Measurements from ENCODE around the gene KCNQ1. TPM values are rescaled to one million over a fixed set of nuclear protein-coding genes. Genes with fewer than 3 reads are reported as not detected.

KCNQ1 gene
- total and polyA plus RNA-seq, 2 experiments from 2014 or later = 0.45 to 0.87 TPM

- Histone ChIP-seq H3K4me2 (peak within 1 kb of the TSS; percentile 86), H4K20me1 (replicated peaks; ENCODE audit: insufficient read depth) (peaks cover 5% of the 10 kb centered on the region; the same call in 1 of the 2 replicates), H3K4me1 (ENCODE audit: insufficient read depth) (peaks cover 29% of the 10 kb centered on the region), H3K27me3 (ENCODE audit: insufficient read depth) (peaks cover 68% of the 10 kb centered on the region), H3K36me3 (ENCODE audit: insufficient read depth) (no peaks in the 10 kb centered on the region), H3K27ac (ENCODE audit: low read depth) (no peak within 1 kb of the TSS), H3K9me2 (ENCODE audit: insufficient read depth) (no peaks in the 10 kb centered on the region), H2AFZ (peak within 1 kb of the TSS; percentile 47; the same call in 1 of the 2 replicates), H3F3A (replicated peaks; ENCODE audit: low read depth) (peaks cover 15% of the 10 kb centered on the region; the same call in 1 of the 2 replicates), H3K4me3 (peak within 1 kb of the TSS; percentile 69), H3K79me2 (replicated peaks; ENCODE audit: insufficient read depth) (no peaks in the 10 kb centered on the region)
- DNase-seq (ENCODE audit: low spot score) = peak; percentile 88
- ATAC-seq = peak; percentile 39
- H3K4me1 Mint-ChIP-seq = peaks cover 23% of the 10 kb centered on the region
- TF ChIP-seq CREB1 (CRISPR knock-in tag; IDR thresholded peaks at IDR 0.05; ENCODE audit: low read depth) (0 out of 2 replicates have a peak, but pooled peaks have one; percentile 15), JUNB (IDR thresholded peaks at IDR 0.05; ENCODE audit: unreplicated experiment) (no peak), POLR2AphosphoS5 (IDR thresholded peaks at IDR 0.05; ENCODE audit: low read depth) (peak; percentile 95)
- peaks cover 52% of the 10 kb centered on the region for H3K27me3 Mint-ChIP-seq (ENCODE audit: insufficient read depth, low read depth, poor library complexity)
- H3K36me3 Mint-ChIP-seq (ENCODE audit: low read depth) = peaks cover 6% of the 10 kb centered on the region; the same call in 2 of the 3 replicates
- no peak within 1 kb of the TSS; the same call in 1 of the 2 replicates for H3K27ac Mint-ChIP-seq
- peak within 1 kb of the TSS; percentile 80 for H3K4me3 Mint-ChIP-seq
- H3K9me3 Mint-ChIP-seq = 0 out of 3 replicates have a peak, but pooled peaks cover 2% of the 10 kb centered on the region
Measured at GRCh38 chr11:2885678-2886081, 440.9 kb downstream of the KCNQ1 start, which contains the start of gene CDKN1C. CDKN1C (minus strand) TSS chr11:2885775; CDS start chr11:2885456, 319 bp downstream.

- H3K4me2 ChIP-seq = peak overlapping the region; percentile 72
- Mint-ChIP-seq H3K4me1 (peaks cover 23% of the 10 kb centered on the region), H3K9me3 (0 out of 3 replicates have a peak, but pooled peaks cover 2% of the 10 kb centered on the region), H3K4me3 (peak overlapping the region; percentile 8; the same call in 2 of the 3 replicates), H3K27me3 (ENCODE audit: insufficient read depth, low read depth, poor library complexity) (peaks cover 49% of the 10 kb centered on the region), H3K27ac (no peak overlapping the region; the same call in 1 of the 2 replicates), H3K36me3 (ENCODE audit: low read depth) (peaks cover 6% of the 10 kb centered on the region; the same call in 2 of the 3 replicates)
- DNase-seq (ENCODE audit: low spot score) (peak; percentile 65), ATAC-seq (peak; percentile 6)
- H4K20me1 ChIP-seq (replicated peaks; ENCODE audit: insufficient read depth) = peaks cover 5% of the 10 kb centered on the region; the same call in 1 of the 2 replicates
- no peak overlapping the region for H3K27ac ChIP-seq (ENCODE audit: low read depth)
- H3F3A ChIP-seq (replicated peaks; ENCODE audit: low read depth) = peaks cover 15% of the 10 kb centered on the region; the same call in 1 of the 2 replicates
- peaks cover 62% of the 10 kb centered on the region for H3K27me3 ChIP-seq (ENCODE audit: insufficient read depth)
- H3K36me3 ChIP-seq (ENCODE audit: insufficient read depth) = no peaks in the 10 kb centered on the region
- peaks cover 36% of the 10 kb centered on the region for H3K4me1 ChIP-seq (ENCODE audit: insufficient read depth)
- H3K4me3 ChIP-seq = peak overlapping the region; percentile 43; the same call in 1 of the 2 replicates
- H2AFZ ChIP-seq = no peak overlapping the region
- no peaks in the 10 kb centered on the region for H3K9me2 ChIP-seq (ENCODE audit: insufficient read depth)
- no peak for TF ChIP-seq CREB1 (CRISPR knock-in tag; IDR thresholded peaks at IDR 0.05; ENCODE audit: low read depth)
- peak; percentile 22 to 67; a peak in 3 of 4 replicates for TF ChIP-seq CTCF (conservative IDR thresholded peaks at IDR 0.05; ENCODE audit: low read depth in 2 of 2)
- H3K79me2 ChIP-seq (replicated peaks; ENCODE audit: insufficient read depth) = no peaks in the 10 kb centered on the region
Measured at GRCh38 chr11:2886191-2886894, 441.5 kb downstream of the KCNQ1 start.

- peaks cover 21% of the 10 kb centered on the region; the same call in 1 of the 2 replicates for H3F3A ChIP-seq (replicated peaks; ENCODE audit: low read depth)
- H3K27ac ChIP-seq (ENCODE audit: low read depth) = no peak overlapping the region
- H3K4me3 Mint-ChIP-seq = peak overlapping the region; percentile 8; the same call in 2 of the 3 replicates
- H3K27ac Mint-ChIP-seq = no peak overlapping the region; the same call in 1 of the 2 replicates
- no peak overlapping the region; the same call in 1 of the 2 replicates for H3K4me3 ChIP-seq
- peaks cover 54% of the 10 kb centered on the region for H3K27me3 Mint-ChIP-seq (ENCODE audit: insufficient read depth, low read depth, poor library complexity)
- peaks cover 42% of the 10 kb centered on the region for H3K4me1 ChIP-seq (ENCODE audit: insufficient read depth)
- H3K36me3 ChIP-seq (ENCODE audit: insufficient read depth) = no peaks in the 10 kb centered on the region
- H4K20me1 ChIP-seq (replicated peaks; ENCODE audit: insufficient read depth) = peaks cover 5% of the 10 kb centered on the region; the same call in 1 of the 2 replicates
- H3K9me2 ChIP-seq (ENCODE audit: insufficient read depth) = no peaks in the 10 kb centered on the region
- peaks cover 56% of the 10 kb centered on the region for H3K27me3 ChIP-seq (ENCODE audit: insufficient read depth)
- DNase-seq (ENCODE audit: low spot score) = no peak
- ATAC-seq = no peak
- H2AFZ ChIP-seq = no peak overlapping the region
- 0 out of 3 replicates have a peak, but pooled peaks cover 2% of the 10 kb centered on the region for H3K9me3 Mint-ChIP-seq
- no peaks in the 10 kb centered on the region for H3K79me2 ChIP-seq (replicated peaks; ENCODE audit: insufficient read depth)
- peak overlapping the region; percentile 72 for H3K4me2 ChIP-seq
- H3K36me3 Mint-ChIP-seq (ENCODE audit: low read depth) = peaks cover 6% of the 10 kb centered on the region; the same call in 2 of the 3 replicates
- peaks cover 26% of the 10 kb centered on the region for H3K4me1 Mint-ChIP-seq
- no peak for TF ChIP-seq EZH2 (IDR thresholded peaks at IDR 0.05; ENCODE audit: low read depth, unreplicated experiment)
- no peak for TF ChIP-seq POLR2AphosphoS5 (IDR thresholded peaks at IDR 0.05; ENCODE audit: low read depth)
- TF ChIP-seq ETS1 (IDR thresholded peaks at IDR 0.05) = no peak
- TF ChIP-seq CREB1 (CRISPR knock-in tag; IDR thresholded peaks at IDR 0.05; ENCODE audit: low read depth) = no peak
- TF ChIP-seq ZNF331 (CRISPR knock-in tag; IDR thresholded peaks at IDR 0.05; ENCODE audit: low read depth) = no peak
- no peak for TF ChIP-seq REST (IDR thresholded peaks at IDR 0.05; ENCODE audit: unreplicated experiment)
- TF ChIP-seq EZH2phosphoT487 (IDR thresholded peaks at IDR 0.05; ENCODE audit: unreplicated experiment) = no peak
- no peak for TF ChIP-seq JUNB (IDR thresholded peaks at IDR 0.05; ENCODE audit: unreplicated experiment)
Measured at GRCh38 chr11:2886936-2887335, 442.1 kb downstream of the KCNQ1 start.

Data from GM23338 (cell line).